Islet precursor cell (in vitro differentiated cells): ENCODE measurements around the gene ATP9B.

ENCODE experiments used
- DNase-seq: peaks from one replicate; pipeline ENCODE4 v3.0.0-alpha.2; 2018

The ATP9B gene

GRCh38 chr18:79400091-79400590 is 330.9 kb downstream of the ATP9B start:
- DNase-seq: peak; percentile 76

- no peak for DNase-seq
Observed at GRCh38 chr18:79400591-79401381, 331.6 kb downstream of the ATP9B start.

DNA sequence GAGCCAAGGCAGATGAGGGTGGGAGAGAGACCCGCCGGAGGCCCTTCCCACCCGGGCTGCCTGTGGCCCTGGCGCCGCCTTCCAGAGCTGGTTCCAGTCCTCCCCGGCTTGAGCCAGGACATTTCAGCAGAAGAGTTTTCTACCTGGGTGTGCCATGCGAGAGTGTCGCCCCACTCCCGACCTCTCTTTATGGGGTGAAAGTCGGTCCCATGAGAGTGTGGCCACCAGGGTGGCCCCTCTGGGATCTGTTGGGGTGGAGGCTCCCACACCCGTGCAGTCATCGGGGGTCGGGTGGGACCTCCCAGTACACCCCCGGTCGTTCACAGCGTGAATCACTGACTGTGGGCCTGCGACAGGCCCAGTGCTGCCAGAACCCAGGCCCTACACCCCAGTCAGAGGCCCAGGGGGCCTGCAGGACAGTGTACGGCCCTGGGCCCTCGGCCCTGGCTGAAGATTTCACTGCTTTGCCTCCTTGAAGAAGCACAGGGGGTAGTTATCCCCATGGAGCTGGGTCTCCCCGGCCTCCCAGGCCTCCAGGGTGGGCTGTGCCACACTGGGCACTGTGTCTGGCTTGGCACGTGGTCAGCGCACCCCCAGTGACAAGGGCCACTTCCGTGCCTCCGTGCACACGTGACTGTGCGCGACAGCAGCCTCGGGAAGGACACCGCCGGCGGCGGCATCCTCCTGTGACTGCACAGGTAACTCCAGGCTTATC is 332.5 kb downstream of the ATP9B start:
- DNase-seq: no peak

- DNase-seq: no peak
Observed at GRCh38 chr18:79402209-79402576, 333.0 kb downstream of the ATP9B start.

- DNase-seq: peak; percentile 72
Observed at GRCh38 chr18:79402977-79403722, 334.0 kb downstream of the ATP9B start.

DNA sequence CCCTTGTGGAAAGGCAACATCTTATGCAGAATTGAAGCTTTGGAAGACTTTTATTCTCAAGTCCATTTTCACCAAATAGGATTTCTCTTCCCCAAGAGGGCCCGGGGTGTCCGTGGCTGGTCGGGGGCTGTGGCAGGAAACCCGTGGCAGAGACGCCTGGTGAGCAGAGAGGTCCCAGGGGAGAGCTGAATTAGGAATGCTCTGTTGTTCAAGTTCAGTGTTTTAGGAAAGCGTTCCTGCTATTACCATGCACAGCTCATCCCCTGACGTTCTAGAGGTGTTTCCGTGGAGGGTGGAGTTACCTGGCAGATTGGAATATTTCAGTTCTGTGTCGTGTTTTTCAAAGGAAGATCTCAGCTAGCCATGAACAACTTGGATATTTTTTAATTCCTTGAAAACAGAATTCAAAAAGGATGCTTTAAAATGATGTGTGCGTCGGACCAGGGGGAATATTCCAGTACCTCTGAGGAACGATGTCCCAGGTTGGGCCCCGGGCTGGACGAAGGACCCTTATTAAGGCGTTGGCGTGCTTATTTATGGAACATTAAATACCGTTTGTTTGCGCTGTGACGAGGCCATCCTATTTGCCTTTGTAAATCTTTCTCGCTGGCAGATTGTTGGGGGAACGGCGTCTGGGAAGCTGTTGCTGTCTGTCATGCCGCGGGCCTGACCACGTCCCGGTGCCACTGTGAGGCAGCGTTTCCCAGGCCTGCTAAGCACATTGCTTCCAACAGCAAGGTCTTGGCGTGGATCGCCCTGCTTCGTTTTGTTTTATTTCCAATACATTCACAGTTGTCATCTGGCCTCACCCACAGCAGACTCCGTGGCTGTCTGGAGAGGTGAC is 334.8 kb downstream of the ATP9B start:
- no peak for DNase-seq

GRCh38 chr18:79404567-79404910 is 335.3 kb downstream of the ATP9B start:
- no peak for DNase-seq

DNA sequence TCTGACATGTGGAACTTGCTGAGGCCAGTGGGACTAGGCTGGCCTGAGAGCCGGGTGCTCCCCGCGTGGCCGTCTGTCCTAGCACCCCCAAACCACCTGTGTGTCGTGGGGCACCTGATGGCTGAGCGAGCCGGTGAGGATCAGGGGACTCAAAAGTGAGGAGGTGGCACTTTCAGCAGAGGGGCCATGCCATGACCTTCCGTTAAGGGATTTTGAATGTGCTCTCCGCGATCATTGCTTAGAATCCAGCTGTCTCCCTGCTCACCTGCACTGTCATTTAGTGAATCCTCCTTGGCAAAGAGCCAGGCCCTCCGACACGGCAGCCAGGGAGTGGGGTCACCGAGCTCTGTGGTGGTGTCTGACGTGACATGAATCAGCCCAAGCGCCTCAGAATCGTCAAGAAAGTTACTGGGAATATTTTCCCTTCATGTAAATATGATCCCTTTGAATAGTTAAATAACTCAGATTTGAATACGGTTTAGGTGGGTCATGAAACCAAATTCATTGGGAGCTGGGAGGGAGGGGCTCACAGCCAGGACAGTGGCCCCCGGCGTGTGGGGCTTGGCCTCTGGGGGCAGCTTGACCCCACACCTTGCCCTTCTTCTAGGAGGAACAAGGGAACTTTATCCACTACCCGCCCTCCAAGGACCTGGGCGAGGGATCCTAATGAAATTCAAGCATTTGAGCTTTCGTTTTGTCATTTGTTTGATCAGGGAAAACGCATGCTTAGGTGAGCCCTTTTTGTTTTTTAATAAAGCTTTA is 336.0 kb downstream of the ATP9B start:
- no peak for DNase-seq

DNA sequence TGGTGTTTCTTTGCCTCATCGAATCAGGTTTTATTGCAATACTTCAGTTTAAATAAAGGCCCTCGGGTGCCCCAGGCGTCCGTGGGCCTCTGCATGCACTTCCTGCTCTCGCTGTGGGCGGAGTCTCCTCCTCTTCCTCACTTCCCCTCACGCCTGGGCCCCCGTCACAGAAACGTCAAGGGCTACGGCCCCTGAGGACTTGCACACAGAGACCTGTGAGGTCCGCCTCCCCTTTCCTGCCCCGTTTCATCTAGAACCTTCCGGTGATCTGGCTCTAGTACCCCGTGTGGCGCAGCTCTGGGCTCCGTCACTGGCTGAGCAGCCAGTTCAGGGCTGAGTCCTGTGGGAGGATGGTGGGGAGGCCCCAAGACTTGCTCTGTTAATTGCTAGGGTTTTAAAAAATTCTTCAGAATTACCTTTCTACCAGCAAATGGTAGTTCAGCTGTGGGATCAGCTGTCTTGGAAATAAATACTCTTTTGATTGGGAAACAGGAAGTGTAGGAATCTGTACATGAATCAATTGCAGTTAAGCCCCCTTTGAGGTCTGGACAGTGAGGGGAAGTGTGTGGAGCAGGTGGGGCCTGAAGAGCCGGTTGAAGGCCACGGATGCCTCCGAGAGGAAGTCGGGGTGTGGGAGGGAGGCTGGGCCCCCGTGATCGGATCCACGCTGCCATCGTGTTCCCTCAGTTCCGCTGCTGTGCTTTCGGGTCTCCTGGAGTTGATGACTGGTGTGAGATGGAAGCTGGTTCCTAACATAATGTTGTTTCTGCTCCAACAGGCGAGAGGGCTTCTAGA is 336.8 kb downstream of the ATP9B start:
- DNase-seq: no peak

GRCh38 chr18:79406708-79407107 is 337.5 kb downstream of the ATP9B start:
- DNase-seq: no peak

- no peak for DNase-seq
Observed at GRCh38 chr18:79409313-79409712, 340.1 kb downstream of the ATP9B start.

GRCh38 chr18:79410171-79410641 is 341.0 kb downstream of the ATP9B start:
- no peak for DNase-seq

GRCh38 chr18:79410731-79411613 is 341.8 kb downstream of the ATP9B start:
- no peak for DNase-seq

DNA sequence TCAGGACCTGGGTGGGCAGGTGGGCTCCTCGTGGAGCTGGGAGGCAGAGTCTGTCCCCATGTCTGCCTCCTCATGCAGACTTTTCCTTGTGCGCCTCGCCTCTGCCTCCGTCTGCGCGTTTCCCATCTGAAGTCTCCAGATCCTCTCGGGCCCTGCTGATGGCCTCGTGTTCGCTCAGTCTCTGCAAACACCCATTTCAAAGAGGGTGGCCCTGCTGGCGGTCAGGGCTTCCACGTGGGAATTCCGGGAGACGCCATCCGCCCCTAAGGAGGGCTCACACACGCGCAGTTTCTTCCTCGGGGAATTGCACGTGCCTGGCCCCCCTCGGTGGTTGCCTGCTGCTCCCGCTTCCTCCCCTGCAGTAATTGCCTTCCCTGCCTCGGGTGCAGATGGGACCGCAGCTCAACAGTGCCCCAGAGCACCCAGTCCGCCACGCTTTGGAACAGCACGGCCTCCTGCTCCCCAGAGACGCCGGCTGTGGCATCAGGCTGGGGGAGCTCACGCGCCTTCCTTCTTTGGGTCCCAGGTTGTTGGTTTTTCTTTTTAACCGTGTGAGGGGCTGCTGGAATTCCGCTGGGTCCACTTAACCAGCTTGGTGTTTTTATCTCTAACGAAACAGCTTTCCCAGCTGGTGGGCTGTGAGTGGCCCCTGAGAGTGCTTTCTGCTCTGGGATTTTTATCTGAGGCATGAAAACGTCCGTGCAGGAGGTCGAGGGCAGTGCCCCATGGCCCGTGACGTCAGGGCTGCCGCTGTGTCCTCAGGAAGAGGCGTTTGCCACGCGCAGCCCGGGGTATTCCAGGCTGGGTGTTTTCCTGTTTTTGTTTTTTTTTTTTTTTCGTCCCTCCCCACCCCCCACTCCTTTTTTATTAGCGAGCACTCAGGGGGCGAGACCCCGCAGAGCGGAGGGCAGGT is 342.7 kb downstream of the ATP9B start:
- DNase-seq: no peak

GRCh38 chr18:79413025-79413424 is 343.8 kb downstream of the ATP9B start:
- DNase-seq: no peak

DNA sequence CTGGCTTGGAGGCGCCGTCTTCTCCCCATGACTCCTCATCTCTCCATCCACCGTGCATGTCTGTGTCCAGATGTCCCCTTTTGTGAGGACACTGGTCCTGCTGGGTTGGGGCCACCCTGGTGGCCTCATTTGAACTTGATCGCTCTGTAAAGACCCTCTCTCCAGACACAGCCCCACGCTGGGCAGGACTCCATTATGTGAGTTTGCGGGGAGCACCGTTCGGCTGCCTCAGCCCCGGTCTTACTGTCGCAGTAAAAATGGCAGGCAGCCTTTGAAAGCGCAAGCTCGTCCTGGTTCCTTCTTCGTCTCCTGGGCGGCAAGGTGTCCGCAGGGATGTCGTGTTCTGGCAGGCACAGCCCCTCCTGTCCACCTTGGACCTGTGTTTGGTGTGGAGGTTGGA is 344.2 kb downstream of the ATP9B start:
- no peak for DNase-seq

GRCh38 chr18:79413901-79414300 is 344.7 kb downstream of the ATP9B start:
- no peak for DNase-seq

- no peak for DNase-seq
Observed at GRCh38 chr18:79416022-79416676, 347.0 kb downstream of the ATP9B start.
